Measurements from ENCODE around the gene RAB3C. TPM values are rescaled to one million over a fixed set of nuclear protein-coding genes. Genes with fewer than 3 reads are reported as not detected.

RAB3C gene
- total RNA-seq, 1 donor from 2014 or later, result 2.5 TPM

- Histone ChIP-seq H3K9me3 (no peaks in the 10 kb centered on the region), H3K36me3 (no peaks in the 10 kb centered on the region), H3K27ac (no peak overlapping the region), H3K4me3 (no peak overlapping the region), H3K27me3 (no peaks in the 10 kb centered on the region), H3K4me1 (no peaks in the 10 kb centered on the region)
- DNase-seq (ENCODE audit: extremely low spot score in 2 of 2), result no peak
- TF ChIP-seq POLR2A (IDR thresholded peaks at IDR 0.05) (no peak), CTCF (IDR thresholded peaks at IDR 0.05) (no peak), POLR2AphosphoS5 (IDR thresholded peaks at IDR 0.05; ENCODE audit: insufficient read depth in 1 of 2, low read depth in 1 of 2) (no peak)
- intact Hi-C loops (cut with DNase I), result no loop called here
Observed at GRCh38 chr5:58677650-58678049, 94.8 kb downstream of the RAB3C start.

GRCh38 chr5:58680503-58680902 lies 97.6 kb downstream of the RAB3C start:
- Histone ChIP-seq H3K4me1 (no peaks in the 10 kb centered on the region), H3K27me3 (no peaks in the 10 kb centered on the region), H3K4me3 (no peak overlapping the region), H3K27ac (no peak overlapping the region), H3K36me3 (no peaks in the 10 kb centered on the region), H3K9me3 (no peaks in the 10 kb centered on the region)
- intact Hi-C loops (cut with DNase I), result no loop called here
- TF ChIP-seq POLR2AphosphoS5 (IDR thresholded peaks at IDR 0.05; ENCODE audit: insufficient read depth in 1 of 2, low read depth in 1 of 2) (no peak), POLR2A (IDR thresholded peaks at IDR 0.05) (no peak), CTCF (IDR thresholded peaks at IDR 0.05) (no peak)
- no peak for DNase-seq (ENCODE audit: extremely low spot score in 2 of 2)

GRCh38 chr5:58681943-58682342 lies 99.1 kb downstream of the RAB3C start:
- Histone ChIP-seq H3K36me3 (no peaks in the 10 kb centered on the region), H3K4me1 (no peaks in the 10 kb centered on the region), H3K9me3 (no peaks in the 10 kb centered on the region), H3K27ac (no peak overlapping the region), H3K4me3 (no peak overlapping the region), H3K27me3 (no peaks in the 10 kb centered on the region)
- intact Hi-C loops (cut with DNase I), result no loop called here
- DNase-seq (ENCODE audit: extremely low spot score in 2 of 2), result no peak
- TF ChIP-seq POLR2A (IDR thresholded peaks at IDR 0.05) (no peak), POLR2AphosphoS5 (IDR thresholded peaks at IDR 0.05; ENCODE audit: insufficient read depth in 1 of 2, low read depth in 1 of 2) (no peak), CTCF (IDR thresholded peaks at IDR 0.05) (no peak)

GRCh38 chr5:58683567-58683966 lies 100.7 kb downstream of the RAB3C start:
- intact Hi-C loops (cut with DNase I), result no loop called here
- DNase-seq (ENCODE audit: extremely low spot score in 2 of 2), result no peak
- no peak for TF ChIP-seq POLR2AphosphoS5 (IDR thresholded peaks at IDR 0.05; ENCODE audit: insufficient read depth in 1 of 2, low read depth in 1 of 2)
- no peak for TF ChIP-seq POLR2A (IDR thresholded peaks at IDR 0.05)
- no peak for TF ChIP-seq CTCF (IDR thresholded peaks at IDR 0.05)
- no peak overlapping the region for H3K4me3 ChIP-seq
- no peaks in the 10 kb centered on the region for H3K4me1 ChIP-seq
- no peaks in the 10 kb centered on the region for H3K27me3 ChIP-seq
- no peaks in the 10 kb centered on the region for H3K9me3 ChIP-seq
- H3K36me3 ChIP-seq, result no peaks in the 10 kb centered on the region
- no peak overlapping the region for H3K27ac ChIP-seq

- intact Hi-C loops (cut with DNase I), result no loop called here
- TF ChIP-seq CTCF (IDR thresholded peaks at IDR 0.05), result no peak
- no peak for TF ChIP-seq POLR2A (IDR thresholded peaks at IDR 0.05)
- TF ChIP-seq POLR2AphosphoS5 (IDR thresholded peaks at IDR 0.05; ENCODE audit: insufficient read depth in 1 of 2, low read depth in 1 of 2), result no peak
Observed at GRCh38 chr5:58687079-58687478, 104.2 kb downstream of the RAB3C start.

More at GRCh38 chr5:58687079-58687478, 104.2 kb downstream of the RAB3C start:
- no peak for DNase-seq (ENCODE audit: extremely low spot score in 2 of 2)
- H3K9me3 ChIP-seq, result no peaks in the 10 kb centered on the region
- no peaks in the 10 kb centered on the region for H3K36me3 ChIP-seq
- no peaks in the 10 kb centered on the region for H3K27me3 ChIP-seq
- no peaks in the 10 kb centered on the region for H3K4me1 ChIP-seq
- H3K4me3 ChIP-seq, result no peak overlapping the region
- no peak overlapping the region for H3K27ac ChIP-seq

Measured in vagina (tissue), 2 donors.